H7 (cell line): Measurements from ENCODE around the gene ANO4. TPM values are rescaled to one million over a fixed set of nuclear protein-coding genes. Genes with fewer than 3 reads are reported as not detected.
"Not testable (repeated sequence)": the region's sequence is repeated elsewhere in the genome, so short reads cannot be mapped to it uniquely, and the experiment has no call there.

ENCODE experiments used
- DNase-seq: peaks from one replicate; pipeline ENCODE4 v3.0.0; 2012
- H3K27me3 ChIP-seq: 2 replicates; pipeline ENCODE4 v1.6.0; 2011; ENCODE audit warnings: mild to moderate bottlenecking, low read length; ENCODE audit not compliant: control insufficient read depth, insufficient read depth
- H3K36me3 ChIP-seq: replicated peaks from 2 replicates; pipeline ENCODE4 v1.5.1; 2011; ENCODE audit warnings: low read length; ENCODE audit not compliant: control insufficient read depth, insufficient read depth
- H3K4me3 ChIP-seq: 2 replicates; pipeline ENCODE4 v1.5.1; 2011; ENCODE audit warnings: low read depth, mild to moderate bottlenecking, control low read depth, low read length, moderate library complexity; ENCODE audit not compliant: insufficient read depth
- total RNA-seq: library from RNA; depleted of rRNA; stranded (reverse); fragments of >200 nt; shearing (Covaris generic); gene quantifications from 2 replicates; pipeline ENCODE4 v1.2.3, GENCODE V29; 2014

The ANO4 gene
- total RNA-seq, 1 experiment from 2014 or later = 1.7 TPM

DNA sequence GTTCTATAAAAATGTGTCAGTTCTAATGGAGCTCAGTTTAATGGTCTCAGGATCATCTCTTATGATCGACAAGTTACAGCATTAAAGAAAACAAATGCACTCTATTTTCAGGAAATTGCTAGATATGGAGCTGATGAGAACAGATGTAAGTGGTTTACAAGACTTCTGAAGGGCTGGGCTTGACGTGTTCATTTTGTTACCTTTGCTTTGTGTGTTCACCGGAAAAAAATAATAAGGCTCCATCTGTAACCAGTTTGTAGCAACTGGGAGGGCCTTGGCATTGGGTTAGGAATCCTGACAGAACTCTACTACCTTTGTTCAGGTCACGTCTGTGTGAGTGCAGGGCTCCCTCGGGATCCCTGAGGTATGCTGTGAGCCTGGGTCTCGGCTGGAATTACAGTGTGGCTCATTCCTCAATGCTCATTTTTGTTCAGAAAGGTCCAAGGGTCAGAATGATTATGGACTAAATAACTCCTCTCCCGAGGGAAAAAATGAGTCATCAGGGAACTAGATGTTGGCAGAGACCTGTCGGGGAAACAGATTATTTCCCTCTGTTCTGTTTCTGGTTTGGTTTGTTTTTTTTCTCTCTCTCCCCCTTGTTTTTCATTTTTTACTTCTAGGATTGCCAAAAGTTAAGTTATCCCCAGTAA, 257.4 kb downstream of the ANO4 start:
- H3K4me3 ChIP-seq = no peak overlapping the region
- H3K27me3 ChIP-seq = no peaks in the 10 kb centered on the region
- H3K36me3 ChIP-seq = no peaks in the 10 kb centered on the region
- DNase-seq = no peak

DNA sequence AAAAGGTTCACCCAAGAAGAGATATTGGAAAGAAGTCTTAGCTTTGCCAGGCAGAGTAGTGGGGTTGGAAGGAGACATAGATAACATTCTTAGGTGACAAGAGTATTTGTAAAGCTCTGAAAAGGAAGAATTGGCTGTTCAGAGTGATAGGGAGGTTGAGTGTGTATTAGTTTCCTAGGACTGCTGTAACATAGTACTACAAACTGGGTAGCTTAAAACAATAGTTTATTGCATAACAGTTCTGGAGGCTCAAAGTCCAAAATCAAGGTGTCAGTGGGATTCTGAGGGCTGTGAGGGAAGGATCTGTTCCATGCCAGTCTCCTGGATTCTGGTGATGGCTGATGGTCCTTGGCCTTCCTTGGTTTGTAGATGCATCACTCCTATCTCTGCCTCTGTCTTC, 258.6 kb downstream of the ANO4 start:
- no peaks in the 10 kb centered on the region for H3K27me3 ChIP-seq
- DNase-seq = no peak
- H3K4me3 ChIP-seq = no peak overlapping the region
- no peaks in the 10 kb centered on the region for H3K36me3 ChIP-seq

DNA sequence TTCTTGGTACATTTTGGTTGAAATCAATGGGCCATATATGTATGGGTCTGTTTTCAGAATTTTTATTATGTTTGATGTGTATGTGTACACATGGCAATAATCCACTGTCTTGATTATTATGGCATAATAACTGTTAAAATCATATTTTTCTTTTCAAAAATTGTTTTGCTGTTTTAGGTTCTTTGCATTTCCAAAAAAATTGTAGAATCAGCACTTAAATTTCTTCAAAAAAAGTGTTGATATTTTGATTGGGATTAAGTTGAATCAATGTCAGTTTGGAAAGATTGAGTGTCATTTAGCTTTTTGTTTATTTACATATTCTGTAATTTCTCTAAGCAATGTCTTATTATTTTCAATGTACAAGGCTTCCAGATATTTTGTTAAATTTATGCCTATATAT, 261.4 kb downstream of the ANO4 start:
- Histone ChIP-seq H3K27me3 (no peaks in the 10 kb centered on the region), H3K4me3 (no peak overlapping the region), H3K36me3 (no peaks in the 10 kb centered on the region)
- DNase-seq = no peak

DNA sequence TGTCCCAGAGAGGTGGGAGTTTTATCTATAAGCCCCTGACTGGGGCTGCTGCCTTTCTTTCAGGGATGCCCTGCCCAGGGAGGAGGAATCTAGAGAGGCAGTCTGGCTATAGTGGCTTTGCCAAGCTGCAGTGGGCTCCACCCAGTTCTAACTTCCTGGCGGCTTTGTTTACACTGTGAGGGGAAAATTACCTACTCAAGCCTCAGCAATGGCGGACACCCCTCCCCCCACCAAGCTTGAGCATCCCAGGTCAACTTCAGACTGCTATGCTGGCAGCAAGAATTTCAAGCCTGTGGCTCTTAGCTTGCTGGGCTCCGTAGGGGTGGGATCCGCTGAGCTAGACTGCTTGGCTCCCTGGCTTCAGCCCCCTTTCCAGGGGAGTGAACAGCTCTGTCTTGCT, 267.9 kb downstream of the ANO4 start:
- H3K36me3 ChIP-seq, DNase-seq, H3K4me3 ChIP-seq, H3K27me3 ChIP-seq: not testable (repeated sequence)

DNA sequence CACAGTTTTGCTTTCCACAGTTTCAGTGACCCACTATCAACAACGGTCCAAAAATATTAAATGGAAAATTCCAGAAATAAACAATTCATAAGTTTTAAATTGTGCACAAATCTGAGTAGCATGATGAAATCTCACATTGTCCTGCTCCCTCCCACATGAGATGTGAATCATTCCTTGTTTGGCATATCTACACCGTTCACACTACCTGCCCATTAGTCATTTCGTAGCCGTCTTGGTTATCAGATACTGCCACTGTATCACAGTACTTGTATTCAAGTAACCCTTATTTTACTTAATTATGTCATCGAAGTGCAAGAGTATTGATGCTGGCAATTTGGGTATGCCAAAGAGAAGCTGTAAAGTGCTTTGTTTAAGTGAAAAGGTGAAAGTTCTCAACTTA, 270.1 kb downstream of the ANO4 start:
- DNase-seq = no peak
- Histone ChIP-seq H3K27me3 (no peaks in the 10 kb centered on the region), H3K36me3 (no peaks in the 10 kb centered on the region), H3K4me3 (no peak overlapping the region)

GRCh38 chr12:101066489-101066888, 271.9 kb downstream of the ANO4 start:
- DNase-seq = no peak
- no peaks in the 10 kb centered on the region for H3K36me3 ChIP-seq
- H3K4me3 ChIP-seq = no peak overlapping the region
- H3K27me3 ChIP-seq = no peaks in the 10 kb centered on the region

- no peaks in the 10 kb centered on the region for H3K36me3 ChIP-seq
- no peaks in the 10 kb centered on the region for H3K27me3 ChIP-seq
- no peak for DNase-seq
- H3K4me3 ChIP-seq = no peak overlapping the region
Measured at GRCh38 chr12:101068402-101068801, 273.8 kb downstream of the ANO4 start.

DNA sequence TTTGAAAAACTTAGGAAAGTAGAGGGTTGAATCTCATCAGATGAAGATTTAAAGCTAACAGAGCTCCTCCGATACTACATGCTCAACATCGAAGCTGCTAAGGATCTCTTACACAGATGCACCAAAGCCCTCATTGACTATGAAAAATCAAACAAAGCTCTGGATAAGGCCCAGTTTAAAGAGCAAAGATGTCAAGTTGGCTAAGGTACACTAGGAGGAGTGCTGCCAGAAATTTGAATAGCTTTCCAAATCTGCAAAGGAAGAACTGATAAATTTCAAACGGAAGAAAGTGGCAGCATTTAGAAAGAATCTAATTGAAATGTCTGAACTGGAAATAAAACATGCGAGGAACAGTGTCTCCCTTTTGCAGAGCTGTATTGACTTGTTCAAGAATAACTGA, 274.3 kb downstream of the ANO4 start:
- no peak overlapping the region for H3K4me3 ChIP-seq
- no peak for DNase-seq
- no peaks in the 10 kb centered on the region for H3K36me3 ChIP-seq
- H3K27me3 ChIP-seq = no peaks in the 10 kb centered on the region

- H3K27me3 ChIP-seq = no peaks in the 10 kb centered on the region
- DNase-seq = no peak
- no peak overlapping the region for H3K4me3 ChIP-seq
- no peaks in the 10 kb centered on the region for H3K36me3 ChIP-seq
Measured at GRCh38 chr12:101074940-101075680, 280.5 kb downstream of the ANO4 start.

DNA sequence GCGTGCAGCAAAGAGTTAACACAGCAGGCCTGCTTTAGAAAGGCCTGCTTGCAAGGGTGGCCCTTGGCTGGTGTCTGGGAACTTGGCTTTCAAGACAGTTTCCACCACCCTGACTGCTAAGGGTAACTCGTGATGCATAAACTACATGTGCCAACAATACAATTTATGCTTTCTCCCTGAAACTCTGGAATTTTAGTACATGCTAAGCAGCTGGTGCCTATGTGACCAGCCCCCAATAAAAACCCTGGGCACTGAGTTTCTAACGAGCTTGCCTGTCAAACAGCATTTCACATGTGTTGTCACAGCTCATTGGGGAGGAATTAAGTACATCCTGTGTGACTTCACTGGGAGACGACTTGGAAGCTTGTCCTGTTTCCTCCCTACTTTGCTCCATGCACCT, 282.3 kb downstream of the ANO4 start:
- DNase-seq = no peak
- Histone ChIP-seq H3K36me3 (no peaks in the 10 kb centered on the region), H3K27me3 (no peaks in the 10 kb centered on the region)

GRCh38 chr12:101077791-101078528, 283.4 kb downstream of the ANO4 start:
- H3K27me3 ChIP-seq = no peaks in the 10 kb centered on the region
- no peaks in the 10 kb centered on the region for H3K36me3 ChIP-seq
- DNase-seq = no peak
- H3K4me3 ChIP-seq = no peak overlapping the region

More for the DNA sequence above, 282.3 kb downstream of the ANO4 start:
- H3K4me3 ChIP-seq = no peak overlapping the region

DNA sequence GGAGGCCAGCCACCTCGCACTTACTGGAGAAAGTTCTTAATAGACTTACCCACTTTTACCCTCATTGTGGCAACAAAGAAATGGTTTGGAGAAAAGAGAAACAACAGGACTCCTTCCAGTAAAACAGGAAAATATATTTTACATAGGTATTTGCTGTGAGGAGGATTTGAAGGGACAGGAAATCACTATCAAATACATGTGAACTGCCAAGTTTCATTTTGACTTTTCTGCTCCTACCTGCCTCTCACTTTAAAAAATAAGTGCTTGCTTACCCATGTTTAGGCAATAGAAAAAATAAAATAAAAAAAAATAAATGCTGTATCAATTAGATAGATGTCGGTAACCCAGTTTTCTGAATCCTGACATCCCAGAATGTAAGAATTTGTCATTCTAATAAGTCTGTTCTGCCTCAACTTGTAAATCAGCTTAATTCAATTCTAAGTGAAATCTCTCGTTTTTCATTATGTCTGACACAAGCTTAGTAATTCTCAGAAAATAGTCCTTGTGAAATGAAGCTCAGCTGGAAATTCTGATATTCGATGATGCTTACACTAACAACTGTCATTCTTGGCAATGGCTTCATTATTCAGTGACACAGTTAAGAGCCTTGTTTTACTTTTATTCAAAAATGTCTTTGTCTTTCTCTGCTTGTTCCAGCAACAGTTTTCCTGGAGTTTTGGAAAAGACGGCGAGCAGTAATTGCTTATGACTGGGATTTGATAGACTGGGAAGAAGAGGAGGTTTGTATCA, 284.1 kb downstream of the ANO4 start:
- no peaks in the 10 kb centered on the region for H3K27me3 ChIP-seq
- no peaks in the 10 kb centered on the region for H3K36me3 ChIP-seq
- H3K4me3 ChIP-seq = no peak overlapping the region
- no peak for DNase-seq

DNA sequence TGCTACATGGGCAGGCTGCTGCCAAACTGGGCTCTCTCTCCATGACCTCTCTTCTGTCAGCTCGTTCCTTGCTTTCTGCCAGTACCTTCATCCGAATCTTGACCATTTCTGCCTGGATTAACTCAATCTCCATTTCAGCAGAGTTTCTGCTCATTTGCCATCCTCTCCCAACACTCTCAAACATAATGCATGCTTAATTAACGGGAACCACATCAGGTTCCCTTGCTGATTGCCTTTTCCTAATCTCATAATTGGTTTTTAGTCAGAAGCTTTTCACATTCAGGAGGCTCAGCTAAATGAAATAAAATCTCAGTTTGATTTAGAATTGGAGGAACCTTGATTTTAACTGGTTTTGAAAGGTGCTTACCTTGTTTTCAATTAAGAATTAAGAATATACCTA, 288.1 kb downstream of the ANO4 start:
- Histone ChIP-seq H3K27me3 (no peaks in the 10 kb centered on the region), H3K4me3 (no peak overlapping the region), H3K36me3 (no peaks in the 10 kb centered on the region)
- DNase-seq = no peak

GRCh38 chr12:101086490-101087135, 292.0 kb downstream of the ANO4 start:
- no peak for DNase-seq
- H3K36me3 ChIP-seq = no peaks in the 10 kb centered on the region
- H3K27me3 ChIP-seq = no peaks in the 10 kb centered on the region
- no peak overlapping the region for H3K4me3 ChIP-seq
